HepG2 (cell line): ENCODE data around the gene SPNS1. TPM values are rescaled to one million over a fixed set of nuclear protein-coding genes. Genes with fewer than 3 reads are reported as not detected.

ENCODE experiments used
- FOXC1 ChIP-seq: sonication (generic); formaldehyde crosslinking; IDR thresholded peaks from 2 replicates; pipeline ENCODE4 v1.8.0; 2022; ENCODE audit warnings: mild to moderate bottlenecking, missing genetic modification reagents, borderline replicate concordance
- HIC2 ChIP-seq: sonication (generic); formaldehyde crosslinking; IDR thresholded peaks from 2 replicates; pipeline ENCODE4 v1.9.0; 2022; ENCODE audit warnings: low read depth, missing genetic modification reagents
- NFE2L2 ChIP-seq: fragments of 150-350 bp; IDR thresholded peaks from 2 replicates; pipeline ENCODE4 v1.6.1; 2014; ENCODE audit warnings: low read length
- PITX1 ChIP-seq: sonication (generic); formaldehyde crosslinking; IDR thresholded peaks from 2 replicates; pipeline ENCODE4 v1.5.1; 2020; ENCODE audit warnings: mild to moderate bottlenecking, missing genetic modification reagents
- RBAK ChIP-seq: sonication (generic); formaldehyde crosslinking; IDR thresholded peaks from 2 replicates; pipeline ENCODE4 v1.5.1; 2020; ENCODE audit warnings: mild to moderate bottlenecking, missing genetic modification reagents
- RBM39 ChIP-seq: fragments of 200-400 bp; formaldehyde crosslinking; IDR thresholded peaks from one replicate; pipeline ENCODE4 v1.6.1; 2018; ENCODE audit warnings: antibody characterized with exemption, mild to moderate bottlenecking, low read depth, low read length; ENCODE audit not compliant: poor library complexity, severe bottlenecking
- RFXANK ChIP-seq: IDR thresholded peaks from 2 replicates; pipeline ENCODE4 v1.6.1; 2016
- SOX5 ChIP-seq: IDR thresholded peaks from 2 replicates; pipeline ENCODE4 v1.6.1; 2016; ENCODE audit warnings: borderline replicate concordance
- TBL1XR1 ChIP-seq: fragments of 150-350 bp; IDR thresholded peaks from 2 replicates; pipeline ENCODE4 v1.6.1; 2014; ENCODE audit warnings: borderline replicate concordance, low read length; ENCODE audit not compliant: partially characterized antibody
- TGIF2 ChIP-seq: IDR thresholded peaks from 2 replicates; pipeline ENCODE4 v1.6.1; 2016; ENCODE audit warnings: control low read depth, missing compliant biosample characterization
- YY1 ChIP-seq: IDR thresholded peaks from 2 replicates; pipeline ENCODE4 v1.6.1; 2011; ENCODE audit warnings: low read length, low read depth, moderate library complexity, mild to moderate bottlenecking; ENCODE audit not compliant: insufficient read depth, insufficient replicate concordance
- ZBTB14 ChIP-seq: sonication (generic); formaldehyde crosslinking; IDR thresholded peaks from 2 replicates; pipeline ENCODE4 v1.4.0; 2020; ENCODE audit warnings: missing genetic modification reagents
- ZNF296 ChIP-seq: sonication (generic); formaldehyde crosslinking; conservative IDR thresholded peaks from 2 replicates; pipeline ENCODE4 v1.5.0; 2020; ENCODE audit warnings: mild to moderate bottlenecking, missing genetic modification reagents
- ZNF510 ChIP-seq: sonication (generic); formaldehyde crosslinking; IDR thresholded peaks from 2 replicates; pipeline ENCODE4 v1.4.0; 2020; ENCODE audit warnings: low read depth, mild to moderate bottlenecking, missing genetic modification reagents
- ZNF674 ChIP-seq: sonication (generic); formaldehyde crosslinking; IDR thresholded peaks from 2 replicates; pipeline ENCODE4 v1.5.0; 2020; ENCODE audit warnings: low read depth, mild to moderate bottlenecking, missing genetic modification reagents
- ZNF720 ChIP-seq: sonication (generic); formaldehyde crosslinking; IDR thresholded peaks from 2 replicates; pipeline ENCODE4 v1.4.0; 2020; ENCODE audit warnings: missing genetic modification reagents
- polyA plus RNA-seq, 8 experiments: library from polyadenylated mRNA; depleted of rRNA in 3 of 8; stranded (reverse) in 7 of 8; unstranded in 1 of 8; fragments of >200 nt; fragmentation: Illumina TruSeq in 4 of 8; extraction: Trizol in 4 of 8; gene quantifications; 2 replicates each; pipeline versions ENCODE4 v1.2.1 to v1.2.3, GENCODE V29; 2011 to 2016; ENCODE audit warnings: low read depth in 4 of 8, missing spikeins in 1 of 8, mixed read lengths in 1 of 8; ENCODE audit not compliant: insufficient read depth in 1 of 8
- total RNA-seq, 5 experiments: library from RNA; depleted of rRNA; stranded (reverse); fragments of >200 nt; fragmentation: Illumina TruSeq; extraction: Trizol; gene quantifications; 2 replicates each; pipeline ENCODE4 v1.2.3, GENCODE V29; 2016; ENCODE audit warnings: low read depth in 1 of 5
- TF ChIP-seq, protein P1 (sequence below): sonication (generic); formaldehyde crosslinking; IDR thresholded peaks from 2 replicates; pipeline ENCODE4 v1.4.0; 2020; ENCODE audit warnings: mild to moderate bottlenecking, missing genetic modification reagents, borderline replicate concordance
- TF ChIP-seq, protein P2 (sequence below): sonication (generic); formaldehyde crosslinking; IDR thresholded peaks from 2 replicates; pipeline ENCODE4 v1.4.0; 2020; ENCODE audit warnings: mild to moderate bottlenecking, missing genetic modification reagents
- TF ChIP-seq, protein P3 (sequence below): sonication (generic); formaldehyde crosslinking; conservative IDR thresholded peaks from 2 replicates; pipeline ENCODE4 v1.8.0; 2022; ENCODE audit warnings: mild to moderate bottlenecking, moderate library complexity, missing genetic modification reagents

The SPNS1 gene
- total and polyA plus RNA-seq, 2 of the 13 experiments (the other 11 are each of a cell fraction or from before 2014, with no cell fraction given) = 25.6 to 38.8 TPM

DNA sequence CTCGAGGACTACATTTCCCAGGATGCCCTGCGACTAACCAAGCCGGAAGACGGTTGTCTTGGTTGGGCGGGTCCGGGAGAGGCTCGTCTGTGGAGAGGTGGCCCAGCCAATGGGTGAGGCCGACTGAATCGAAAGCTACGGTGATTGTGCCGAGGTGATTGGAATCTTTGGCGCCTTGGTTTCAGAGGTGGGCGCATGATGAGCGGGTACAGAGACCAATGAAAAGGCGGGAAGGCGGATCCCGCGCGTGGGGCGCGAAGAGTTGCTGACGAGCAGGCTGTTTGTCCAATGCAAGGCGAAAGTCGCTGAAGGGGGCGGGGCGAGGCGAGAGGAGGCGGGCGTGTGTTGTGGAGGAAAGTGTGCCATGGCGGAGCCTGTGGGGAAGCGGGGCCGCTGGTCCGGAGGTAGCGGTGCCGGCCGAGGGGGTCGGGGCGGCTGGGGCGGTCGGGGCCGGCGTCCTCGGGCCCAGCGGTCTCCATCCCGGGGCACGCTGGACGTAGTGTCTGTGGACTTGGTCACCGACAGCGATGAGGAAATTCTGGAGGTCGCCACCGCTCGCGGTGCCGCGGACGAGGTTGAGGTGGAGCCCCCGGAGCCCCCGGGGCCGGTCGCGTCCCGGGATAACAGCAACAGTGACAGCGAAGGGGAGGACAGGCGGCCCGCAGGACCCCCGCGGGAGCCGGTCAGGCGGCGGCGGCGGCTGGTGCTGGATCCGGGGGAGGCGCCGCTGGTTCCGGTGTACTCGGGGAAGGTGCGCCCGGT lies 23.7 kb upstream of the SPNS1 start, which contains the start of gene NFATC2IP (continued):
- TF ChIP-seq YY1 (peak; percentile 92), RFXANK (CRISPR knock-in tag) (peak; percentile 20), ZNF674 (CRISPR knock-in tag) (no peak), RBAK (CRISPR knock-in tag) (no peak), HIC2 (CRISPR knock-in tag) (no peak), RBM39 (peak; percentile 10), TGIF2 (CRISPR knock-in tag) (no peak), FOXC1 (CRISPR knock-in tag) (peak; percentile 83; the same call in 1 of the 2 replicates), PITX1 (no peak), ZBTB14 (CRISPR knock-in tag) (no peak), SOX5 (no peak; the same call in 1 of the 2 replicates), ZNF296 (CRISPR knock-in tag) (no peak), NFE2L2 (no peak), ZNF510 (CRISPR knock-in tag) (no peak), ZNF720 (CRISPR knock-in tag) (no peak), TBL1XR1 (no peak)
- TF ChIP-seq, protein P1, sequence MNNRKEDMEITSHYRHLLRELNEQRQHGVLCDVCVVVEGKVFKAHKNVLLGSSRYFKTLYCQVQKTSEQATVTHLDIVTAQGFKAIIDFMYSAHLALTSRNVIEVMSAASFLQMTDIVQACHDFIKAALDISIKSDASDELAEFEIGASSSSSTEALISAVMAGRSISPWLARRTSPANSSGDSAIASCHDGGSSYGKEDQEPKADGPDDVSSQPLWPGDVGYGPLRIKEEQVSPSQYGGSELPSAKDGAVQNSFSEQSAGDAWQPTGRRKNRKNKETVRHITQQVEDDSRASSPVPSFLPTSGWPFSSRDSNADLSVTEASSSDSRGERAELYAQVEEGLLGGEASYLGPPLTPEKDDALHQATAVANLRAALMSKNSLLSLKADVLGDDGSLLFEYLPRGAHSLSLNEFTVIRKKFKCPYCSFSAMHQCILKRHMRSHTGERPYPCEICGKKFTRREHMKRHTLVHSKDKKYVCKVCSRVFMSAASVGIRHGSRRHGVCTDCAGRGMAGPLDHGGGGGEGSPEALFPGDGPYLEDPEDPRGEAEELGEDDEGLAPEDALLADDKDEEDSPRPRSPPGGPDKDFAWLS (CRISPR knock-in tag) = peak; percentile 90; the same call in 1 of the 2 replicates
- TF ChIP-seq, protein P2, sequence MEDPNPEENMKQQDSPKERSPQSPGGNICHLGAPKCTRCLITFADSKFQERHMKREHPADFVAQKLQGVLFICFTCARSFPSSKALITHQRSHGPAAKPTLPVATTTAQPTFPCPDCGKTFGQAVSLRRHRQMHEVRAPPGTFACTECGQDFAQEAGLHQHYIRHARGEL (CRISPR knock-in tag) = no peak
- TF ChIP-seq, protein P3, sequence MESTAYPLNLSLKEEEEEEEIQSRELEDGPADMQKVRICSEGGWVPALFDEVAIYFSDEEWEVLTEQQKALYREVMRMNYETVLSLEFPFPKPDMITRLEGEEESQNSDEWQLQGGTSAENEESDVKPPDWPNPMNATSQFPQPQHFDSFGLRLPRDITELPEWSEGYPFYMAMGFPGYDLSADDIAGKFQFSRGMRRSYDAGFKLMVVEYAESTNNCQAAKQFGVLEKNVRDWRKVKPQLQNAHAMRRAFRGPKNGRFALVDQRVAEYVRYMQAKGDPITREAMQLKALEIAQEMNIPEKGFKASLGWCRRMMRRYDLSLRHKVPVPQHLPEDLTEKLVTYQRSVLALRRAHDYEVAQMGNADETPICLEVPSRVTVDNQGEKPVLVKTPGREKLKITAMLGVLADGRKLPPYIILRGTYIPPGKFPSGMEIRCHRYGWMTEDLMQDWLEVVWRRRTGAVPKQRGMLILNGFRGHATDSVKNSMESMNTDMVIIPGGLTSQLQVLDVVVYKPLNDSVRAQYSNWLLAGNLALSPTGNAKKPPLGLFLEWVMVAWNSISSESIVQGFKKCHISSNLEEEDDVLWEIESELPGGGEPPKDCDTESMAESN = peak; percentile 81
